ENCODE data around the gene MAD2L1BP.

DNA sequence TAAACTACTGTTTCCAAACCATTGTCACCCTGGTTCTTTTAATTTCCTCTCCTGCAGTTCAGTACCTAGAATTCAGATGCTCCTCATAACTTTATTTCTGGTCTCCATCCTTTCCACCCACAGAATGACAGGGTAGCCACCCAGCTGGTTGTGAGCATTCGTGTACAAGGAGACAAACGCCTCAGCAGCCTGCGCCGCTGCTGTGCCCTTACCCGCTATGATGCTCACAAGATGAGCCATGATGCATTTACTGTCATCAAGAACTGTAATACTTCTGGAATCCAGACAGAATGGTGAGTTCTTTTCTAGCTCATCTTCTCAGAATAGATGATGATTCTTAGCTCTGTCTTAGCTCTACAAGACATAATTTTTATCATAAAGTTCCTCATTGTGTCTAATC lies 25.2 kb upstream of the MAD2L1BP start:
- TF ChIP-seq ZNF274 (IDR thresholded peaks at IDR 0.05; ENCODE audit: low read depth, low read length) (no peak), YY1 (IDR thresholded peaks at IDR 0.05; ENCODE audit: insufficient read depth, insufficient read length) (no peak)

Data from NT2/D1 (cell line).